GM20431 (cell line): ENCODE results near the gene DNAJC18.
"Not testable (repeated sequence)": the region's sequence is repeated elsewhere in the genome, so short reads cannot be mapped to it uniquely, and the experiment has no call there.

Experiments
- in situ Hi-C: fragments of 300-500 bp; cut with MseI, MboI; formaldehyde crosslinking; loops from one replicate; pipeline ENCODE4 v1.15.0; 2020; ENCODE audit warnings: low sequenced_read_pairs; ENCODE audit not compliant: unreplicated experiment

Gene DNAJC18

GRCh38 chr5:139435676-139436075 is 3.6 kb downstream of the DNAJC18 start:
- in situ Hi-C loops, result no loop called here

- in situ Hi-C loops, result no loop called here
These were observed 7.6 kb downstream of the DNAJC18 start for GRCh38 chr5:139431706-139432105.

GRCh38 chr5:139430015-139430414 is 9.3 kb downstream of the DNAJC18 start:
- in situ Hi-C loops, result no loop called here

- in situ Hi-C loops, result loop anchor here (5.0 kb wide), 1 partner anchor 86 kb away; no protein-coding TSS in a partner anchor
These were observed 13.0 kb downstream of the DNAJC18 start for GRCh38 chr5:139426203-139426885.

- in situ Hi-C loops, result loop anchor here (5.0 kb wide), 1 partner anchor 87 kb away; no protein-coding TSS in a partner anchor
These were observed 13.8 kb downstream of the DNAJC18 start for GRCh38 chr5:139425497-139425896.

GRCh38 chr5:139422307-139422893 is 16.9 kb downstream of the DNAJC18 start:
- in situ Hi-C loops, result no loop called here

GRCh38 chr5:139419226-139420192 is 19.8 kb downstream of the DNAJC18 start:
- in situ Hi-C loops, result no loop called here

- in situ Hi-C loops, result no loop called here
These were observed 20.5 kb downstream of the DNAJC18 start for GRCh38 chr5:139418793-139419192.

GRCh38 chr5:139417214-139417613 is 22.1 kb downstream of the DNAJC18 start:
- in situ Hi-C loops, result no loop called here

GRCh38 chr5:139416651-139417050 is 22.7 kb downstream of the DNAJC18 start:
- in situ Hi-C loops, result no loop called here

GRCh38 chr5:139415869-139416268 is 23.5 kb downstream of the DNAJC18 start:
- in situ Hi-C loops, result no loop called here

GRCh38 chr5:139415221-139415861 is 24.0 kb downstream of the DNAJC18 start:
- in situ Hi-C loops, result no loop called here

- in situ Hi-C loops, result no loop called here
These were observed 24.7 kb downstream of the DNAJC18 start for GRCh38 chr5:139414581-139415130.

- in situ Hi-C loops, result no loop called here
These were observed 25.4 kb downstream of the DNAJC18 start for GRCh38 chr5:139413963-139414362.

- in situ Hi-C loops, result no loop called here
These were observed 26.2 kb downstream of the DNAJC18 start for GRCh38 chr5:139413153-139413552.

GRCh38 chr5:139410993-139411828 is 28.1 kb downstream of the DNAJC18 start:
- in situ Hi-C loops, result no loop called here

GRCh38 chr5:139410121-139410992 is 29.0 kb downstream of the DNAJC18 start:
- in situ Hi-C loops, result no loop called here

- in situ Hi-C loops, result not testable (repeated sequence)
These were observed 30.2 kb downstream of the DNAJC18 start for GRCh38 chr5:139409116-139409515.
